Motor neuron (in vitro differentiated cells): ENCODE measurements around the gene FCGBP. TPM values are rescaled to one million over a fixed set of nuclear protein-coding genes. Genes with fewer than 3 reads are reported as not detected.
"Not testable (repeated sequence)": the region's sequence is repeated elsewhere in the genome, so short reads cannot be mapped to it uniquely, and the experiment has no call there.

ENCODE experiments used
- ATAC-seq, 8 experiments: fragments of 200-7000 bp; cut with Tn5 transposase; replicated peaks in 6 of 8; 2 replicates each; pipeline ENCODE4 v1.8.0; 2021; ENCODE audit warnings: mild to moderate bottlenecking in 8 of 8, moderate library complexity in 8 of 8
- H3K27ac ChIP-seq, 2 donors: fragments of 250-450 bp; sonication (Bioruptor Pico); 2 replicates each; pipeline ENCODE4 v1.9.0; 2021; ENCODE audit warnings: antibody characterized with exemption in 2 of 2, mild to moderate bottlenecking in 2 of 2, moderate library complexity in 1 of 2
- H3K4me1 ChIP-seq, 2 donors: fragments of 250-450 bp; sonication (Bioruptor Pico); replicated peaks in 1 of 2; 2 replicates each; pipeline ENCODE4 v1.6.1; 2021; ENCODE audit warnings: antibody characterized with exemption in 2 of 2, mild to moderate bottlenecking in 2 of 2, moderate library complexity in 1 of 2
- H3K4me3 ChIP-seq, 5 donors: fragments of 250-450 bp; sonication (Bioruptor Pico); 2 replicates each; pipeline ENCODE4 v1.9.0; 2021; ENCODE audit warnings: antibody characterized with exemption in 5 of 5, mild to moderate bottlenecking in 5 of 5, moderate library complexity in 4 of 5
- WGBS, 10 experiments: fragments of 450-650 bp; shearing (Covaris generic); methylation state at CpG; one replicate each; pipeline ENCODE4 v1.0.0; 2022; 5-methylcytosine and 5-hydroxymethylcytosine counted together
- in situ Hi-C, 9 experiments: fragments of 400-800 bp; cut with MboI; loops; one replicate each; pipeline ENCODE4 v1.15.0; 2021; ENCODE audit warnings: low sequenced_read_pairs in 9 of 9, low pct_unique_long_range_greater_than_20kb in 2 of 9; ENCODE audit not compliant: unreplicated experiment in 9 of 9
- total RNA-seq, 8 experiments: library from RNA; unstranded; fragments of 300-600 nt; gene quantifications; 2 replicates each; pipeline versions ENCODE4 v1.2.3 to v1.2.4, GENCODE V29; 2022

FCGBP gene
- total RNA-seq, 8 experiments from 2014 or later: 0.22 to 1.4 (median 0.56) TPM

DNA sequence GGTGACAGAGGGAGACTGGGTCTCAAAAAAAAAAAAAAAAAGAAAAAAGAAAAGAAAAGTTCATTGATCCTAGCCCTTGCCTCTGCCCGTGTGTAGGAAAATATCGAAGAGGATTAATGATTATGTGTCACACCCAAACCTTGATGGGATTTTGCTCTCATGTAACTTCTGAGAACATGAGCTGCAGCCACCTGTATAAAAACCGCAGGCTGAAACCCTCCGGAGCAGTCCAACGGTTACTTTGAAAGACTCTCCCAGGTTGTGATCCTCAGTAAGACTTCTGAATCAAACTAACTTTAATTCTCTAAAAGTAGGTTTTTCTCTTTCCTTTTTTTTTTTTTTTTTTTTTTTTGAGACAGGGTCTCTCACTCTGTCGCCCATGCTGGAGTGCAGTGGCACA, 32.2 kb upstream of the FCGBP start:
- ATAC-seq: no peak
- Histone ChIP-seq H3K27ac (no peak overlapping the region), H3K4me3 (no peak overlapping the region), H3K4me1 (peaks cover 5 to 7% of the 10 kb centered on the region in 2 donors)
- 74 to 100% (median 89%) methylated on average over 1 to 6 of the region's 6 CpGs for WGBS, 10 experiments
- in situ Hi-C loops: loop anchor here in 3 of 9 experiments (25.0 kb wide), 2 partner anchors 154 to 179 kb away; partner anchors contain the start of gene LEUTX (in 2 of the 3)

- H3K4me1 ChIP-seq: no peaks in the 10 kb centered on the region
- ATAC-seq: no peak
- no peak overlapping the region for H3K4me3 ChIP-seq
- WGBS, 10 experiments: 68 to 100% (median 85%) methylated on average over 2 to 3 of the region's 3 CpGs
- H3K27ac ChIP-seq: no peak overlapping the region
- in situ Hi-C loops: loop anchor here in 3 of 9 experiments (25.0 kb wide), 2 partner anchors 152 to 177 kb away; partner anchors contain the start of gene LEUTX (in 2 of the 3)
Measured at GRCh38 chr19:39963898-39964297, 29.5 kb upstream of the FCGBP start.

- H3K4me3 ChIP-seq, H3K4me1 ChIP-seq, H3K27ac ChIP-seq, ATAC-seq: not testable (repeated sequence)
- WGBS, 10 experiments: 39 to 95% (median 89%) methylated on average over 2 to 8 of the region's 13 CpGs; no CpG with 5 or more reads in 2 of the 10 experiments
- in situ Hi-C loops: loop anchor here in 3 of 9 experiments (25.0 kb wide), 2 partner anchors 147 to 172 kb away; partner anchors contain the start of gene LEUTX (in 2 of the 3)
Measured at GRCh38 chr19:39959407-39959806, 25.0 kb upstream of the FCGBP start.

GRCh38 chr19:39958942-39959341, 24.5 kb upstream of the FCGBP start:
- not testable (repeated sequence) for ATAC-seq, H3K4me3 ChIP-seq, H3K27ac ChIP-seq, H3K4me1 ChIP-seq
- in situ Hi-C loops: loop anchor here in 3 of 9 experiments (25.0 kb wide), 2 partner anchors 147 to 172 kb away; partner anchors contain the start of gene LEUTX (in 2 of the 3)
- WGBS, 10 experiments: 40 to 100% (median 88%) methylated on average over 1 to 3 of the region's 3 CpGs; no CpG with 5 or more reads in 3 of the 10 experiments

- not testable (repeated sequence) for H3K27ac ChIP-seq, H3K4me1 ChIP-seq, ATAC-seq, H3K4me3 ChIP-seq
- in situ Hi-C loops: loop anchor here in 3 of 9 experiments (25.0 kb wide), 2 partner anchors 146 to 171 kb away; partner anchors contain the start of gene LEUTX (in 2 of the 3)
- WGBS, 10 experiments: 80 to 100% (median 82%) methylated on average over 1 to 4 of the region's 5 CpGs; no CpG with 5 or more reads in 2 of the 10 experiments
Measured at GRCh38 chr19:39957886-39958285, 23.5 kb upstream of the FCGBP start.

DNA sequence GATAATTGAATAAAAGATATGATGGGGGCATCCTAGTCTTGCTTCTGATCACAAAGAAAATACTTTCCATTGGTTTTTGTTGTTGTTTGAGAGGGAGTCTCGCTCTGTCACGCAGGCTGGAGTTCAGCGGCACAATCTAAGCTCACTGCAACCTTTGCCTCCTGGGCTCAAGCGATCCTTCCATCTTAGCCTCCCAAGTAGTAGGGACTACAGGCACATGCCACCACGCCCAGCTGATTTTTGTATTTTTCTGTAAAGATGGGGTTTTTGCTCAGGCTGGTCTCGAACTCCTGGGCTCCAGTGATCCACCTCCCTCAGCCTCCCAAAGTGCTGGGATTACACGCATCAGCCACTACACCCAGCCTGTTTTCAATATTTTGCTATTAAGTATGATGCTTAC, 19.5 kb upstream of the FCGBP start:
- in situ Hi-C loops: loop anchor here in 3 of 9 experiments (25.0 kb wide), 2 partner anchors 142 to 167 kb away; partner anchors contain the start of gene LEUTX (in 2 of the 3)
- Histone ChIP-seq H3K4me1 (no peaks in the 10 kb centered on the region), H3K4me3 (no peak overlapping the region), H3K27ac (no peak overlapping the region)
- no peak for ATAC-seq
- 20 to 100% (median 78%) methylated on average over 1 to 7 of the region's 7 CpGs for WGBS, 10 experiments

GRCh38 chr19:39951686-39952085, 17.3 kb upstream of the FCGBP start:
- no peak overlapping the region for H3K27ac ChIP-seq
- peak in 2 of 8 experiments; percentile 21 to 82 for ATAC-seq
- 4 to 86% (median 58%) methylated on average over 1 to 3 of the region's 3 CpGs; no CpG with 5 or more reads in 3 of the 10 experiments for WGBS, 10 experiments

GRCh38 chr19:39951065-39951650, 16.7 kb upstream of the FCGBP start:
- Histone ChIP-seq H3K4me1 (no peaks in the 10 kb centered on the region), H3K4me3 (no peak overlapping the region), H3K27ac (no peak overlapping the region)
- in situ Hi-C loops: loop anchor here in 3 of 9 experiments (25.0 kb wide), 2 partner anchors 139 to 164 kb away; partner anchors contain the start of gene LEUTX (in 2 of the 3)
- ATAC-seq: no peak
- 22 to 100% (median 73%) methylated on average over 1 to 2 of the region's 2 CpGs; no CpG with 5 or more reads in 4 of the 10 experiments for WGBS, 10 experiments

More at GRCh38 chr19:39951686-39952085, 17.3 kb upstream of the FCGBP start:
- Histone ChIP-seq H3K4me1 (no peaks in the 10 kb centered on the region), H3K4me3 (no peak overlapping the region)
- in situ Hi-C loops: loop anchor here in 3 of 9 experiments (25.0 kb wide), 2 partner anchors 139 to 164 kb away; partner anchors contain the start of gene LEUTX (in 2 of the 3)

DNA sequence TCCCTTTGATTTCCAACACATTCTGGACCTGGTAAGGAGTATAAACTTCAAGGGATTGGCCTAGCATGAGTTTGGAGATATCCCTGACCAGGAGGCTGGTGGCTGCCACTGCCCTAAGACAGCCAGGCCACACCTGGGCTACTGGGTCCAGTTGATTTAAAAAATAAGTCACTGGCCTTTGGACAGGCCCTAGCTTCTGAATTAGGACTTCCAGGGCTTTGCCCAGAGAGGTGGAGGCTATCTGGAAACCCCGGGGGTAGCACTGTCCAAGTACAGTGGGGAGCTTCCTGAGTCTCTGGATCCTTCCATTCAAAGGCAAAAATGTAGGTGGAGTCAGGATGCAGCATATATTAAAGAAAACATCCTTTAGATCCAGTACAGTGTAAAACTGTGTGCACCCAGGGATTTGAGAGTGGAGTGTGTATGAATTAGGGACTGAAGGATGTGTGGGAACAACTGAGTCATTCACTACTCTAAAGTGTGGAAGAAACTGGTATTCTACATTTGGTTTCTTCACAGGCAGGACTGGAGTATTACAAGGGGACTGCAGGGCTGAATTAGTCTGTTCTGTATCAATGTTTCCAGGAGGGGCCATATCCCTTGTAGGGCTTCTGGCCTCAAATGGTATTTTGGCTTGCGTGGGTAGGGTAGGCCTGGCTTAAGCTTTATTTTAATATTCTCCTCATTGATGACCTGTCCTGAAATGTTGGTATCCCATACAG, 14.8 kb upstream of the FCGBP start:
- 17 to 100% (median 68%) methylated on average over 1 to 2 of the region's 2 CpGs; no CpG with 5 or more reads in 2 of the 10 experiments for WGBS, 10 experiments
- in situ Hi-C loops: no loop called here
- Histone ChIP-seq H3K4me1 (no peaks in the 10 kb centered on the region), H3K4me3 (no peak overlapping the region), H3K27ac (no peak overlapping the region)
- no peak for ATAC-seq

- ATAC-seq: no peak
- Histone ChIP-seq H3K4me3 (no peak overlapping the region), H3K4me1 (no peaks in the 10 kb centered on the region), H3K27ac (no peak overlapping the region)
- in situ Hi-C loops: no loop called here
- 57 to 91% (median 81%) methylated on average over 1 to 4 of the region's 4 CpGs; no CpG with 5 or more reads in 2 of the 10 experiments for WGBS, 10 experiments
Measured at GRCh38 chr19:39946532-39946931, 12.1 kb upstream of the FCGBP start.

DNA sequence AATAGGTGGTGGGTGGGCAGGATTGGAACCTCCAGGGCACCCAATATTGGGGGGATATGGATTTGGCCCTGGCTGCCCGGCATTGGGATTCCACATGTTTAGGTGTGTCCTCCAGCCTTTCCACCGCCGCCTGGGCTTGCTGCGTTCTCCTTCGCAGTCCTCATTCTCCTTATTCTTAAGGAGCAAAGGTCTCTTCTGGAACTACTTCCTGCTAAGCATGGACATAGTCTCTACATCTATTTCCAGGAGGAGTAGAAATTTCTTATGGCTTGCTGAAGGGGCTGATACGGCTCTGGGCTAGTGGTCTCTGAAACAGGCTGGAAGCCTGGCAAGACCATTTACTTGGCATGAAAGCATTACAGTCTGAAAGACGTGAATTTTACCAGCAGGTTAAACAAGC, 9.2 kb upstream of the FCGBP start:
- H3K27ac ChIP-seq: no peak overlapping the region
- in situ Hi-C loops: no loop called here
- no peak for ATAC-seq
- no peak overlapping the region for H3K4me3 ChIP-seq
- no peaks in the 10 kb centered on the region for H3K4me1 ChIP-seq
- WGBS, 10 experiments: 0 to 83% (median 55%) methylated on average over 1 to 3 of the region's 7 CpGs; no CpG with 5 or more reads in 1 of the 10 experiments

DNA sequence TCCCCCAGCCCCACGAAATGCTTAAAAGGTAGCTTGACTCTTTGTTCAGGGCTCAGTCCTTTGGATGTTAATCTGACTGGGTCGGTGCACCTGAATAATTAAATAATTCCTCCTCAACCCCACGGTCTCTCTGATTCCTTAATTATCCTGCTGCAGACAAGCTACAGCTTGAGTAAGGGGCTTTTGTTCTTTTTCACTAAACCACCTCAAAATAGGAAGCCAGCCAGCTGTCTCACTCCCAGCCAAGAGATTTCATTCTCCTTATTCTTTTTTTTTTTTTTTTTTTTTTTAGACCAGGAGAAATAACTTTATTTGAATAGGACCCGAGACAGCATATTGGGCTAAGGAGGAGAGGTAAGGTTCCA, 7.9 kb upstream of the FCGBP start:
- WGBS, 10 experiments: 0 to 64% (median 33%) methylated on average over 1 to 4 of the region's 4 CpGs; no CpG with 5 or more reads in 1 of the 10 experiments
- in situ Hi-C loops: no loop called here
- H3K4me3 ChIP-seq: no peak overlapping the region
- H3K27ac ChIP-seq: no peak overlapping the region
- ATAC-seq: no peak
- H3K4me1 ChIP-seq: no peaks in the 10 kb centered on the region
